Loucy (cell line): ENCODE measurements around the gene ATG13.

Experiments
- CTCF ChIP-seq: fragments of 200-600 bp; sonication (generic); conservative IDR thresholded peaks from 2 replicates; pipeline ENCODE4 v1.5.1; 2014; ENCODE audit warnings: mild to moderate bottlenecking, antibody characterized with exemption, low read length
- EZH2phosphoT487 ChIP-seq: fragments of 200-600 bp; IDR thresholded peaks from 2 replicates; pipeline ENCODE4 v1.6.1; 2018; ENCODE audit warnings: antibody characterized with exemption, mild to moderate bottlenecking, moderate library complexity, borderline replicate concordance

GRCh38 chr11:46694607-46695006 is 77.3 kb downstream of the ATG13 start:
- no peak for TF ChIP-seq CTCF
- no peak for TF ChIP-seq EZH2phosphoT487
